Measurements from ENCODE around the gene FARP1.

FARP1 gene

GRCh38 chr13:98150832-98151479 lies 8.1 kb downstream of the FARP1 start (continued):
- no peak for TF ChIP-seq HIC1 (tag by site-specific recombination; IDR thresholded peaks at IDR 0.05)
- peak; percentile 22; the same call in 1 of the 2 replicates for TF ChIP-seq PRDM6 (tag by site-specific recombination; IDR thresholded peaks at IDR 0.05)
- no peak for TF ChIP-seq SP2 (tag by site-specific recombination; IDR thresholded peaks at IDR 0.05)
- TF ChIP-seq, protein P1, sequence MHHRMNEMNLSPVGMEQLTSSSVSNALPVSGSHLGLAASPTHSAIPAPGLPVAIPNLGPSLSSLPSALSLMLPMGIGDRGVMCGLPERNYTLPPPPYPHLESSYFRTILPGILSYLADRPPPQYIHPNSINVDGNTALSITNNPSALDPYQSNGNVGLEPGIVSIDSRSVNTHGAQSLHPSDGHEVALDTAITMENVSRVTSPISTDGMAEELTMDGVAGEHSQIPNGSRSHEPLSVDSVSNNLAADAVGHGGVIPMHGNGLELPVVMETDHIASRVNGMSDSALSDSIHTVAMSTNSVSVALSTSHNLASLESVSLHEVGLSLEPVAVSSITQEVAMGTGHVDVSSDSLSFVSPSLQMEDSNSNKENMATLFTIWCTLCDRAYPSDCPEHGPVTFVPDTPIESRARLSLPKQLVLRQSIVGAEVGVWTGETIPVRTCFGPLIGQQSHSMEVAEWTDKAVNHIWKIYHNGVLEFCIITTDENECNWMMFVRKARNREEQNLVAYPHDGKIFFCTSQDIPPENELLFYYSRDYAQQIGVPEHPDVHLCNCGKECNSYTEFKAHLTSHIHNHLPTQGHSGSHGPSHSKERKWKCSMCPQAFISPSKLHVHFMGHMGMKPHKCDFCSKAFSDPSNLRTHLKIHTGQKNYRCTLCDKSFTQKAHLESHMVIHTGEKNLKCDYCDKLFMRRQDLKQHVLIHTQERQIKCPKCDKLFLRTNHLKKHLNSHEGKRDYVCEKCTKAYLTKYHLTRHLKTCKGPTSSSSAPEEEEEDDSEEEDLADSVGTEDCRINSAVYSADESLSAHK (tag by site-specific recombination; IDR thresholded peaks at IDR 0.05), result peak; percentile 84
- TF ChIP-seq ZNF155 (tag by site-specific recombination; IDR thresholded peaks at IDR 0.05), result no peak
- TF ChIP-seq ZNF133 (tag by site-specific recombination; IDR thresholded peaks at IDR 0.05), result no peak
- TF ChIP-seq OSR2 (tag by site-specific recombination; IDR thresholded peaks at IDR 0.05), result peak; percentile 67; the same call in 1 of the 2 replicates

- H3K4me3 ChIP-seq (ENCODE audit: low read depth, low read length), result no peak overlapping the region
- no peaks in the 10 kb centered on the region for H3K9me3 ChIP-seq (ENCODE audit: control insufficient read depth, insufficient read depth, low read depth, low read length)
- no peak overlapping the region for H3K27ac ChIP-seq (ENCODE audit: extremely low read depth, low read depth, low read length)
- H3K36me3 ChIP-seq (ENCODE audit: control insufficient read depth in 2 of 2, insufficient read depth in 1 of 2, low read length in 2 of 2), result no peaks in the 10 kb centered on the region
- ChIA-PET POLR2A (no interaction called here), CTCF (interaction anchor here (1.4 kb wide), 1 partner anchor 11 kb away, joined by 6 read pairs; no protein-coding TSS in a partner anchor)
- H3K4me1 ChIP-seq (ENCODE audit: control insufficient read depth, insufficient read depth, low read length), result peaks cover 6% of the 10 kb centered on the region
- TF ChIP-seq ZNF121 (tag by site-specific recombination; IDR thresholded peaks at IDR 0.05), result 0 out of 2 replicates have a peak, but pooled peaks have one; percentile 41
- no peak for TF ChIP-seq ZNF701 (tag by site-specific recombination; IDR thresholded peaks at IDR 0.05)
- TF ChIP-seq, protein P2, sequence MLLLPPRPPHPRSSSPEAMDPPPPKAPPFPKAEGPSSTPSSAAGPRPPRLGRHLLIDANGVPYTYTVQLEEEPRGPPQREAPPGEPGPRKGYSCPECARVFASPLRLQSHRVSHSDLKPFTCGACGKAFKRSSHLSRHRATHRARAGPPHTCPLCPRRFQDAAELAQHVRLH (tag by site-specific recombination; IDR thresholded peaks at IDR 0.05), result peak; percentile 82
- TF ChIP-seq, protein P3, sequence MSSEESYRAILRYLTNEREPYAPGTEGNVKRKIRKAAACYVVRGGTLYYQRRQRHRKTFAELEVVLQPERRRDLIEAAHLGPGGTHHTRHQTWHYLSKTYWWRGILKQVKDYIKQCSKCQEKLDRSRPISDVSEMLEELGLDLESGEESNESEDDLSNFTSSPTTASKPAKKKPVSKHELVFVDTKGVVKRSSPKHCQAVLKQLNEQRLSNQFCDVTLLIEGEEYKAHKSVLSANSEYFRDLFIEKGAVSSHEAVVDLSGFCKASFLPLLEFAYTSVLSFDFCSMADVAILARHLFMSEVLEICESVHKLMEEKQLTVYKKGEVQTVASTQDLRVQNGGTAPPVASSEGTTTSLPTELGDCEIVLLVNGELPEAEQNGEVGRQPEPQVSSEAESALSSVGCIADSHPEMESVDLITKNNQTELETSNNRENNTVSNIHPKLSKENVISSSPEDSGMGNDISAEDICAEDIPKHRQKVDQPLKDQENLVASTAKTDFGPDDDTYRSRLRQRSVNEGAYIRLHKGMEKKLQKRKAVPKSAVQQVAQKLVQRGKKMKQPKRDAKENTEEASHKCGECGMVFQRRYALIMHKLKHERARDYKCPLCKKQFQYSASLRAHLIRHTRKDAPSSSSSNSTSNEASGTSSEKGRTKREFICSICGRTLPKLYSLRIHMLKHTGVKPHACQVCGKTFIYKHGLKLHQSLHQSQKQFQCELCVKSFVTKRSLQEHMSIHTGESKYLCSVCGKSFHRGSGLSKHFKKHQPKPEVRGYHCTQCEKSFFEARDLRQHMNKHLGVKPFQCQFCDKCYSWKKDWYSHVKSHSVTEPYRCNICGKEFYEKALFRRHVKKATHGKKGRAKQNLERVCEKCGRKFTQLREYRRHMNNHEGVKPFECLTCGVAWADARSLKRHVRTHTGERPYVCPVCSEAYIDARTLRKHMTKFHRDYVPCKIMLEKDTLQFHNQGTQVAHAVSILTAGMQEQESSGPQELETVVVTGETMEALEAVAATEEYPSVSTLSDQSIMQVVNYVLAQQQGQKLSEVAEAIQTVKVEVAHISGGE (tag by site-specific recombination; conservative IDR thresholded peaks at IDR 0.05; ENCODE audit: low read depth), result no peak
- peak; percentile 21; the same call in 1 of the 2 replicates for TF ChIP-seq ZNF660 (tag by site-specific recombination; IDR thresholded peaks at IDR 0.05)
- TF ChIP-seq GLI4 (tag by site-specific recombination; IDR thresholded peaks at IDR 0.05), result no peak
- TF ChIP-seq, protein P4, sequence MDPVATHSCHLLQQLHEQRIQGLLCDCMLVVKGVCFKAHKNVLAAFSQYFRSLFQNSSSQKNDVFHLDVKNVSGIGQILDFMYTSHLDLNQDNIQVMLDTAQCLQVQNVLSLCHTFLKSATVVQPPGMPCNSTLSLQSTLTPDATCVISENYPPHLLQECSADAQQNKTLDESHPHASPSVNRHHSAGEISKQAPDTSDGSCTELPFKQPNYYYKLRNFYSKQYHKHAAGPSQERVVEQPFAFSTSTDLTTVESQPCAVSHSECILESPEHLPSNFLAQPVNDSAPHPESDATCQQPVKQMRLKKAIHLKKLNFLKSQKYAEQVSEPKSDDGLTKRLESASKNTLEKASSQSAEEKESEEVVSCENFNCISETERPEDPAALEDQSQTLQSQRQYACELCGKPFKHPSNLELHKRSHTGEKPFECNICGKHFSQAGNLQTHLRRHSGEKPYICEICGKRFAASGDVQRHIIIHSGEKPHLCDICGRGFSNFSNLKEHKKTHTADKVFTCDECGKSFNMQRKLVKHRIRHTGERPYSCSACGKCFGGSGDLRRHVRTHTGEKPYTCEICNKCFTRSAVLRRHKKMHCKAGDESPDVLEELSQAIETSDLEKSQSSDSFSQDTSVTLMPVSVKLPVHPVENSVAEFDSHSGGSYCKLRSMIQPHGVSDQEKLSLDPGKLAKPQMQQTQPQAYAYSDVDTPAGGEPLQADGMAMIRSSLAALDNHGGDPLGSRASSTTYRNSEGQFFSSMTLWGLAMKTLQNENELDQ (tag by site-specific recombination; IDR thresholded peaks at IDR 0.05; ENCODE audit: low read depth), result no peak
- TF ChIP-seq FEZF1 (tag by site-specific recombination; IDR thresholded peaks at IDR 0.05), result no peak
- TF ChIP-seq, protein P5, sequence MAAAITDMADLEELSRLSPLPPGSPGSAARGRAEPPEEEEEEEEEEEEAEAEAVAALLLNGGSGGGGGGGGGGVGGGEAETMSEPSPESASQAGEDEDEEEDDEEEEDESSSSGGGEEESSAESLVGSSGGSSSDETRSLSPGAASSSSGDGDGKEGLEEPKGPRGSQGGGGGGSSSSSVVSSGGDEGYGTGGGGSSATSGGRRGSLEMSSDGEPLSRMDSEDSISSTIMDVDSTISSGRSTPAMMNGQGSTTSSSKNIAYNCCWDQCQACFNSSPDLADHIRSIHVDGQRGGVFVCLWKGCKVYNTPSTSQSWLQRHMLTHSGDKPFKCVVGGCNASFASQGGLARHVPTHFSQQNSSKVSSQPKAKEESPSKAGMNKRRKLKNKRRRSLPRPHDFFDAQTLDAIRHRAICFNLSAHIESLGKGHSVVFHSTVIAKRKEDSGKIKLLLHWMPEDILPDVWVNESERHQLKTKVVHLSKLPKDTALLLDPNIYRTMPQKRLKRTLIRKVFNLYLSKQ (tag by site-specific recombination; IDR thresholded peaks at IDR 0.05; ENCODE audit: borderline replicate concordance), result no peak
- TF ChIP-seq ZNF202 (tag by site-specific recombination; IDR thresholded peaks at IDR 0.05; ENCODE audit: borderline replicate concordance), result no peak
- TF ChIP-seq ZNF639 (tag by site-specific recombination; IDR thresholded peaks at IDR 0.05), result no peak
- no peak for TF ChIP-seq ZNF157 (tag by site-specific recombination; IDR thresholded peaks at IDR 0.05)
Observed at GRCh38 chr13:98155475-98156109, 12.7 kb downstream of the FARP1 start.
